Neural crest cell (in vitro differentiated cells): Measurements from ENCODE around the gene CENPVL3. TPM values are rescaled to one million over a fixed set of nuclear protein-coding genes. Genes with fewer than 3 reads are reported as not detected.

Source experiments
- DNase-seq: peaks from one replicate; pipeline ENCODE4 v3.0.0; 2021; ENCODE audit warnings: low read depth, mixed read lengths, low spot score
- H3K27ac Mint-ChIP-seq: one replicate; pipeline ENCODE4 v1.8.0; 2021; ENCODE audit warnings: mild to moderate bottlenecking, mixed read lengths; ENCODE audit not compliant: unreplicated experiment
- H3K27me3 Mint-ChIP-seq: 2 replicates; pipeline ENCODE4 v1.8.0; 2021; ENCODE audit warnings: low read depth, mild to moderate bottlenecking, mixed read lengths
- H3K36me3 Mint-ChIP-seq: 2 replicates; pipeline ENCODE4 v1.8.0; 2021; ENCODE audit warnings: low read depth, mild to moderate bottlenecking, mixed read lengths
- H3K4me1 Mint-ChIP-seq: 2 replicates; pipeline ENCODE4 v1.8.0; 2021; ENCODE audit warnings: mixed read lengths
- H3K4me3 Mint-ChIP-seq: one replicate; pipeline ENCODE4 v1.8.0; 2021; ENCODE audit warnings: mild to moderate bottlenecking, mixed read lengths
- H3K9me3 Mint-ChIP-seq: 2 replicates; pipeline ENCODE4 v1.8.0; 2021; ENCODE audit warnings: mixed read lengths
- CTCF ChIP-seq: fragments of 200-600 bp; sonication (generic); conservative IDR thresholded peaks from 2 replicates; pipeline ENCODE4 v1.5.0; 2021; ENCODE audit warnings: antibody characterized with exemption, mild to moderate bottlenecking
- total RNA-seq: library from RNA; stranded (reverse); gene quantifications from 2 replicates; pipeline ENCODE4 v1.2.1, GENCODE V29; 2021

CENPVL3 gene
- total RNA-seq, 1 donor from 2014 or later, result 11.1 TPM

GRCh38 chrX:51568586-51568985 lies 50.1 kb downstream of the CENPVL3 start:
- H3K27ac Mint-ChIP-seq, result no peak overlapping the region
- no peaks in the 10 kb centered on the region for H3K27me3 Mint-ChIP-seq
- no peaks in the 10 kb centered on the region for H3K9me3 Mint-ChIP-seq
- no peaks in the 10 kb centered on the region for H3K36me3 Mint-ChIP-seq
- no peak for DNase-seq
- no peak for TF ChIP-seq CTCF
- no peak overlapping the region for H3K4me3 Mint-ChIP-seq
- H3K4me1 Mint-ChIP-seq, result no peaks in the 10 kb centered on the region

Other genes with a start within 250 kb of the CENPVL3 start
- gene NUDT11, start 122.3 kb downstream of the CENPVL3 start, total RNA-seq, result 39.8 and 41.3 TPM in 2 replicates
- gene CENPVL2, start 63.9 kb upstream of the CENPVL3 start, total RNA-seq, result 1.3 and 1.6 TPM in 2 replicates
- gene CENPVL1, start 91.6 kb upstream of the CENPVL3 start, total RNA-seq, result 1.3 and 1.6 TPM in 2 replicates
- gene GSPT2, start 124.5 kb upstream of the CENPVL3 start, total RNA-seq, result 21.6 and 22.2 TPM in 2 replicates